Bronchial epithelial cell (primary cell): ENCODE results near the gene GPR153. TPM values are rescaled to one million over a fixed set of nuclear protein-coding genes. Genes with fewer than 3 reads are reported as not detected.
A peak's percentile ranks its signal among the peaks of the same experiment; 100 is the strongest.

Experiments used
- DNase-seq: peaks from one replicate; pipeline ENCODE4 v3.0.0-alpha.2; 2010; ENCODE audit warnings: low read depth
- FAIRE-seq: peaks from 2 replicates; lab custom pipeline; 2011; peaks lifted over from hg19 to GRCh38; lab: Jason Lieb, UNC
- H3K27me3 ChIP-seq: 2 replicates; pipeline ENCODE4 v1.5.1; 2011; ENCODE audit warnings: low read length; ENCODE audit not compliant: control insufficient read depth, insufficient read depth
- H3K36me3 ChIP-seq: 2 replicates; pipeline ENCODE4 v1.5.1; 2011; ENCODE audit warnings: low read length; ENCODE audit not compliant: control insufficient read depth, insufficient read depth
- H3K4me3 ChIP-seq: 2 replicates; pipeline ENCODE4 v1.5.1; 2011; ENCODE audit warnings: mild to moderate bottlenecking, low read depth, low read length, control low read depth
- total RNA-seq: library from RNA; depleted of rRNA; stranded (reverse); fragments of >200 nt; gene quantifications from 2 replicates; pipeline ENCODE4 v1.2.1, GENCODE V29; 2014
- TF ChIP-seq, protein P1 (sequence below): IDR thresholded peaks from 2 replicates; pipeline ENCODE4 v1.5.1; 2011; ENCODE audit warnings: mild to moderate bottlenecking, moderate library complexity, low read length, control low read depth, inconsistent platforms; ENCODE audit not compliant: insufficient read depth, severe bottlenecking

The GPR153 gene
- total RNA-seq, 1 donor from 2014 or later: 44.2 TPM

DNA sequence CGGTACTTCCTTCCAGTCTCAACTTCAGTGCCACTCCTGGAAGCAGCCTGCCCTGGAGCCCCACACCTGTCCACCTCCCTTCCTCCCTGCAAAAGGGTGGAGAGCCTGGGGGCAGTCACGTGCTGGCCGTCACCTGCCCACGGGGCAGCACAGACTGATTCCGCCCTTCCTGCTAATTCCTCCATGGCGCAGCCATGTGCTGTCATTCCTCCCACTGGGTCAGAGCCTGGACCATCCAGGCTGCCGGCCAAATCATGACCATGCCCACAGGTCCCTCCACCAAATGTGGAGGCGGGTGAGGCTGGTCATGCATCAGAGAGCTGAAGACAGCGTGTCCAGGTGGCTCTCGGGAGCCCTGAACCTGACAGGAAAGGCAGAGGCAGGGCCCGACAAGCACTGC is 24.4 kb upstream of the GPR153 start:
- Histone ChIP-seq H3K27me3 (no peaks in the 10 kb centered on the region), H3K36me3 (peaks cover 16% of the 10 kb centered on the region), H3K4me3 (no peak overlapping the region)
- TF ChIP-seq, protein P1, sequence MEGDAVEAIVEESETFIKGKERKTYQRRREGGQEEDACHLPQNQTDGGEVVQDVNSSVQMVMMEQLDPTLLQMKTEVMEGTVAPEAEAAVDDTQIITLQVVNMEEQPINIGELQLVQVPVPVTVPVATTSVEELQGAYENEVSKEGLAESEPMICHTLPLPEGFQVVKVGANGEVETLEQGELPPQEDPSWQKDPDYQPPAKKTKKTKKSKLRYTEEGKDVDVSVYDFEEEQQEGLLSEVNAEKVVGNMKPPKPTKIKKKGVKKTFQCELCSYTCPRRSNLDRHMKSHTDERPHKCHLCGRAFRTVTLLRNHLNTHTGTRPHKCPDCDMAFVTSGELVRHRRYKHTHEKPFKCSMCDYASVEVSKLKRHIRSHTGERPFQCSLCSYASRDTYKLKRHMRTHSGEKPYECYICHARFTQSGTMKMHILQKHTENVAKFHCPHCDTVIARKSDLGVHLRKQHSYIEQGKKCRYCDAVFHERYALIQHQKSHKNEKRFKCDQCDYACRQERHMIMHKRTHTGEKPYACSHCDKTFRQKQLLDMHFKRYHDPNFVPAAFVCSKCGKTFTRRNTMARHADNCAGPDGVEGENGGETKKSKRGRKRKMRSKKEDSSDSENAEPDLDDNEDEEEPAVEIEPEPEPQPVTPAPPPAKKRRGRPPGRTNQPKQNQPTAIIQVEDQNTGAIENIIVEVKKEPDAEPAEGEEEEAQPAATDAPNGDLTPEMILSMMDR: no peak
- no peak for DNase-seq
- FAIRE-seq: no peak

DNA sequence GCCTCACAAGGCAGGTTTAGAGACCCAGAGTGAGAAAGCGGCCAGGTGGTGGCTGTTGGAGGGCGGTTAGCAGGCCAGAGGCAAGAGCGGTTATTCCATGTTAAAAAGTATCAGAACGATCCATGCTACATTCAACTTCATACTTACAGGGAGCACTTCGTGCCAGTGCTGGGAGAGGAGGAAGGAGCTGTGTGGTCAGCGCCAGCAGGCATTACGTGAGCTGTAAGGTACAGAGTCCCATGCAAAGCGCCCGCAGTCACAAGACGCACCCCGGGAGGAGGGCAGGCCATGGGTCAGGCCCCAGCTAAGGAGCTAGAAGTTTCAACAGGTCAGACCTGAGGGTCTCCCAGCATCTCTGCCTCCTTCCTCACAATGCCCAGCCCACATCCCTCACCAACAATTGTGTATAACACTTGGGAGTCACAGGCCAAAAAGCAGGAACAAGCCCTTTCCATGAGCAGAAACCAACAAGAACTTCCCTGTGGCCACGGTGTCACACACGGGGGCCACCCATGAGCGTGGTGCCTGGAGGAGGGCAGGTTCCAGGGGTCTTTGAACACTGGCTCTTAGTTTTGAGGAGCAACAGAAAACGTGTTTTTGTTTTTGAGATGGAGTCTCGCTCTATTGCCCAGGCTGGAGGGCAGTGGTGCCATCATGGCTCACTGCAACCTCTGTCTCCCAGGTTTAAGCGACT is 21.8 kb upstream of the GPR153 start:
- DNase-seq (no peak), FAIRE-seq (no peak)
- Histone ChIP-seq H3K36me3 (peaks cover 22% of the 10 kb centered on the region), H3K27me3 (no peaks in the 10 kb centered on the region), H3K4me3 (no peak overlapping the region)
- TF ChIP-seq, protein P1: no peak

DNA sequence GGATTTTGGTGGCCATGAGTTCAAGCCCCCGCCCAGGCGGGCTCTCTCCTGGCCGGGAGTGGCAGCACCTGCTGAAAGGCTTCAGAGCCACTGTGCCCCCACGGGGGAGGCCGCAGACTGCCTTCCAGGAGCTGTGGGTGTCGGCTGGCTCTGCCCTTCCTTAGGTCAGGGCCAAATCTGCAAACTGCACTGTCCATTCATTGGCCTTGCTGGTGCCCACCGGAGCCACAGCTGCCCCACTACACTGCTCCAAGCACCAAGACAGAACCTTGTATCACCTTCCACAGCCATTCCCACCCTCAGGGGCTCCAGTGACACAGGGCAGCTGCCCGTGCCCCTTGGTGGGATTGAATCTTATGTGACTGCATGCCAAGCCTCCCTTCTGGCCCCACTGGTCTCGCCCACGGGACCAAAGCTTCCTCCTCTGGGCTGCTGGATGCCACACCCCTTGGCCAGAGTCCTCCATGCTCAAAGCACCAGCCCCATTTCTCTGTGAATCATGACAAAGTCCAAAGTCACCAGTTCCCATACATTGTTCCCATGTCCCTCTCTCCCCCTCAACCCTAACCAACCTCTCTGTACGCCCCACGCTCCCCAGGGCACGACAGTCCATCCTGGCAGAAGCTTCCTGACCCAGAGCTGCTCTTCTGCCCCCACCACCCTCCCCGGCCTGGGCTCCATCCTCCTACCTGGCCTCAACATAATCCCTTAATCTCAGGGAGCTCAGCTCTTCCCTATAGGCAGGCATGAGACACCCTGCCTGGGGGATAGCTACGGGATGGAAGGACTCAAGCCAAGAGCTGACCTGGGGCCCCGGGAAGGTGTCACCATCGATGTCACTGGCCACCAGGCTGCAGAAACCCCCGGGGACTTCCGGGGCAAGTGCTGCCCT is 20.9 kb upstream of the GPR153 start:
- TF ChIP-seq, protein P1: no peak
- DNase-seq: no peak
- Histone ChIP-seq H3K36me3 (peaks cover 19% of the 10 kb centered on the region), H3K27me3 (no peaks in the 10 kb centered on the region), H3K4me3 (no peak overlapping the region)
- no peak for FAIRE-seq

DNA sequence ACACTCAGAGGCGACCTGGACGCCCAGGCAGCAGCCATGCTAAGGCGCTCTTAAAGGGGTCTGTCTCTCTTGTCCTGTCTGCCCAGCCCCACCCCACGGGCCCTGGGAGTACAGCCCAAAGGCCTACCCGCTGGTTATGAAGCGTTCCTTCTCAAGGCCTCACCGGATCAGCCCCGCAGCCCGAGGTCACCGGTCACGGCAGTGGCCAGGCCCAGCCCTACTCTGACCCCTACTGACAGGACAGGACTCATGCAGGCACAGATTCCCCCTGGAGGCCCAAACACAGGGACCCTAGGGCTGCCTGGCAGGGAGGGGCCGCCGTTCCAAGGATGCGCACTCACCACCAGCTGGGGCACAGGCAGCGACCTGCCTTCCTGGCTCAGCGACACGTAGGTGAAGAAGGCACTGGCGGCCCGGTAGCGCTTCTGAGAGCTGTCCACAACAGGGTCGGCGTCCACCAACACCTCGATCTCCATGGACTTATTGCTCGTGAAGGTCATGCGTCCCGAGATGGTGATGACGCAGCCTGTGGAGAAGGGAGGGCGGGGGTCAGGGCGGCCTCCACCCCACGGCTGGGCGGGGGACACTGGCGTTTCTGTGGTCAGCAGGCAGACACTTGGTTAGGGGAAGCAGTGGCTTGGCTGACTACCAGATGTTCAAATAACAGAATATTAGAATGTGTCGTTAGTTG is 20.0 kb upstream of the GPR153 start:
- H3K4me3 ChIP-seq: no peak overlapping the region
- TF ChIP-seq, protein P1: peak; percentile 12
- no peaks in the 10 kb centered on the region for H3K27me3 ChIP-seq
- FAIRE-seq (no peak), DNase-seq (no peak)
- H3K36me3 ChIP-seq: peaks cover 15% of the 10 kb centered on the region

DNA sequence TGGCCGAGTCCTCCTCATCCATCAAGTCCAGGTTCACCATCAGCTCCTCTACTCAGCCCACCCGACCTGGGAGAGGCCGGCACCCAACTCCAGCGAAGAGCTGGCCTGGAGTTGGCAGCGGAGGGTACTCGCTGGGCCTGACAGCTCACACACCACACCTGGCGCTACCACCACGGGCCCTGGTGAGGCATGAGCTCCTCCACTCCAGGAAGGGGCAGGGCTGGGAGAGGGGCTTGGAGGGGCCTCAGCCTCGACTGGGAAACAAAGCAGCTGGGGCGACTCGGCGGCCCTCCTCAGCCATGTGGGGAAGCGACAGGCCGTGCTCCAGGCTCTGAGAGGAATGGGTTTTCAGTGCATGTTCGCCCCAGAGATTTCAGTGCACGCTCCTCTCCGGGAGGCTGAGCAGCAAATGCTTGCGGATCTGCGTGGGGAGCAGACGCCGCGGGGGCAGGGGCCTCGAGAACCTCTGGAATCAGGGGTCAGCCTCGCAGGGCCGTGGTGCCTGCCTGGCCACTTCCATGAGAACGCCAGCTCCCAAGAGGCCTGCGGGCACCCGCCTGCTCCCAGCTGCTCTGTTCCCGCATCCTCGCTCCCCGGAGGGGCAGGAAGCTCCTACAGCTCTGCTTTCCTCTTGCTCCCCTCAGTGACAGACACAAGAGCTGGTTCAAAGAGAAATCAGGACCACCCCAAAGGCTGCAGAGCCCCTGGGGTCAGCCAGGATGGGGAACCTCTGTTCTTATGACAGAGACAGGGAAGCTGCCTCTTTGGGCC is 18.9 kb upstream of the GPR153 start:
- no peak overlapping the region for H3K4me3 ChIP-seq
- TF ChIP-seq, protein P1: no peak
- peaks cover 15% of the 10 kb centered on the region for H3K36me3 ChIP-seq
- DNase-seq (no peak), FAIRE-seq (no peak)
- no peaks in the 10 kb centered on the region for H3K27me3 ChIP-seq
